GM12874 (cell line): ENCODE results near the gene TBPL1.
A peak's percentile ranks its signal among the peaks of the same experiment; 100 is the strongest.

ENCODE experiments used
- CTCF ChIP-seq: IDR thresholded peaks from 2 replicates; pipeline ENCODE4 v1.5.1; 2011; ENCODE audit warnings: low read depth, mild to moderate bottlenecking, control low read depth, low read length, moderate library complexity; ENCODE audit not compliant: insufficient read depth

The TBPL1 gene

GRCh38 chr6:133972388-133972787, 19.4 kb downstream of the TBPL1 start:
- TF ChIP-seq CTCF, result no peak

GRCh38 chr6:133973109-133973971, 20.3 kb downstream of the TBPL1 start:
- TF ChIP-seq CTCF, result peak; percentile 48

- no peak for TF ChIP-seq CTCF
These were observed 25.2 kb downstream of the TBPL1 start for GRCh38 chr6:133977983-133978895.

- TF ChIP-seq CTCF, result no peak
These were observed 25.8 kb downstream of the TBPL1 start for GRCh38 chr6:133978896-133979240.

- no peak for TF ChIP-seq CTCF
These were observed 27.1 kb downstream of the TBPL1 start for GRCh38 chr6:133980168-133980567.

GRCh38 chr6:133983099-133983939, 30.3 kb downstream of the TBPL1 start:
- TF ChIP-seq CTCF, result no peak
